ENCODE data around the gene ATXN7L1. TPM values are rescaled to one million over a fixed set of nuclear protein-coding genes. Genes with fewer than 3 reads are reported as not detected.
"Not testable (repeated sequence)": the region's sequence is repeated elsewhere in the genome, so short reads cannot be mapped to it uniquely, and the experiment has no call there.

ATXN7L1 gene
- total RNA-seq, 3 donors from 2014 or later (not counting 1 experiment from before 2014, with no cell fraction given), result 37.5 to 48.6 (median 47.9) TPM

GRCh38 chr7:105849122-105849855 is 27.1 kb downstream of the ATXN7L1 start:
- H3K27ac Mint-ChIP-seq, result peak overlapping the region; percentile 96 to 97
- peak; percentile 89 to 97 (median 94) for ATAC-seq
- peak; percentile 74 to 82 for DNase-seq
- peaks cover 58% of the 10 kb centered on the region for H3K4me1 ChIP-seq (ENCODE audit: control insufficient read depth, insufficient read depth, low read length)
- H3K27me3 ChIP-seq (ENCODE audit: control insufficient read depth, insufficient read depth, low read length), result no peaks in the 10 kb centered on the region
- no peaks in the 10 kb centered on the region for H3K36me3 ChIP-seq (ENCODE audit: control insufficient read depth, insufficient read depth, low read length)
- intact Hi-C loops (cut with micrococcal nuclease), result loop anchor here (1.0 kb wide), 3 partner anchors 27 to 89 kb away; partner anchors contain the start of gene ATXN7L1
- H3K36me3 Mint-ChIP-seq, result peaks cover 5% of the 10 kb centered on the region
- H3K27ac ChIP-seq (ENCODE audit: low read length), result peak overlapping the region; percentile 86
- WGBS (ENCODE audit: insufficient coverage), result 20% methylated on average over 6 of the region's 6 CpGs
- peaks cover 80 to 84% of the 10 kb centered on the region in 2 donors for H3K4me1 Mint-ChIP-seq
- H3K9me3 ChIP-seq (ENCODE audit: control insufficient read depth, insufficient read depth, low read length), result no peaks in the 10 kb centered on the region
- H3K9me3 Mint-ChIP-seq, result no peaks in the 10 kb centered on the region
- no peak overlapping the region for H3K4me3 ChIP-seq (ENCODE audit: low read length)
- H3K27me3 Mint-ChIP-seq (ENCODE audit: low read depth in 2 of 2), result no peaks in the 10 kb centered on the region
- no peak for TF ChIP-seq CTCF (IDR thresholded peaks at IDR 0.05)
- H3K4me3 Mint-ChIP-seq, result peak overlapping the region; percentile 88

- Mint-ChIP-seq H3K27ac (peak overlapping the region; percentile 96 to 97), H3K4me1 (peaks cover 69 to 70% of the 10 kb centered on the region in 2 donors), H3K4me3 (no peak overlapping the region), H3K9me3 (no peaks in the 10 kb centered on the region), H3K27me3 (ENCODE audit: low read depth in 2 of 2) (no peaks in the 10 kb centered on the region), H3K36me3 (peaks cover 11% of the 10 kb centered on the region)
- TF ChIP-seq CTCF (IDR thresholded peaks at IDR 0.05), result no peak
- ATAC-seq (no peak), DNase-seq (no peak)
- Histone ChIP-seq H3K27ac (ENCODE audit: low read length) (no peak overlapping the region), H3K4me1 (ENCODE audit: control insufficient read depth, insufficient read depth, low read length) (peaks cover 41% of the 10 kb centered on the region), H3K4me3 (ENCODE audit: low read length) (no peak overlapping the region), H3K36me3 (ENCODE audit: control insufficient read depth, insufficient read depth, low read length) (no peaks in the 10 kb centered on the region), H3K9me3 (ENCODE audit: control insufficient read depth, insufficient read depth, low read length) (no peaks in the 10 kb centered on the region), H3K27me3 (ENCODE audit: control insufficient read depth, insufficient read depth, low read length) (no peaks in the 10 kb centered on the region)
- intact Hi-C loops (cut with micrococcal nuclease), result no loop called here
- no CpG with 5 or more reads among the region's 1 CpG for WGBS (ENCODE audit: insufficient coverage)
Observed at GRCh38 chr7:105846404-105846803, 30.0 kb downstream of the ATXN7L1 start.

GRCh38 chr7:105844681-105845080 is 31.7 kb downstream of the ATXN7L1 start:
- H3K36me3 Mint-ChIP-seq, result peaks cover 11% of the 10 kb centered on the region
- H3K9me3 Mint-ChIP-seq; H3K4me3 Mint-ChIP-seq; H3K4me3 ChIP-seq (ENCODE audit: low read length); ATAC-seq; intact Hi-C loops (cut with micrococcal nuclease); H3K27me3 ChIP-seq (ENCODE audit: control insufficient read depth, insufficient read depth, low read length); H3K9me3 ChIP-seq (ENCODE audit: control insufficient read depth, insufficient read depth, low read length); H3K27ac ChIP-seq (ENCODE audit: low read length); H3K27me3 Mint-ChIP-seq (ENCODE audit: low read depth in 2 of 2); DNase-seq; H3K27ac Mint-ChIP-seq; H3K36me3 ChIP-seq (ENCODE audit: control insufficient read depth, insufficient read depth, low read length): not testable (repeated sequence)
- peaks cover 55 to 63% of the 10 kb centered on the region in 2 donors for H3K4me1 Mint-ChIP-seq
- H3K4me1 ChIP-seq (ENCODE audit: control insufficient read depth, insufficient read depth, low read length), result peaks cover 33% of the 10 kb centered on the region
- WGBS (ENCODE audit: insufficient coverage), result 94% methylated on average over 5 of the region's 5 CpGs

GRCh38 chr7:105841866-105842265 is 34.5 kb downstream of the ATXN7L1 start:
- H3K9me3 ChIP-seq (ENCODE audit: control insufficient read depth, insufficient read depth, low read length), result no peaks in the 10 kb centered on the region
- H3K27ac Mint-ChIP-seq, result no peak overlapping the region
- H3K4me1 Mint-ChIP-seq, result peaks cover 48 to 65% of the 10 kb centered on the region in 2 donors
- intact Hi-C loops (cut with micrococcal nuclease), result no loop called here
- H3K4me3 ChIP-seq (ENCODE audit: low read length), result no peak overlapping the region
- H3K9me3 Mint-ChIP-seq, result no peaks in the 10 kb centered on the region
- TF ChIP-seq CTCF (IDR thresholded peaks at IDR 0.05), result no peak
- H3K36me3 ChIP-seq (ENCODE audit: control insufficient read depth, insufficient read depth, low read length), result no peaks in the 10 kb centered on the region
- 92% methylated on average over 3 of the region's 3 CpGs for WGBS (ENCODE audit: insufficient coverage)
- no peak for ATAC-seq
- no peak overlapping the region for H3K4me3 Mint-ChIP-seq
- DNase-seq, result no peak
- no peaks in the 10 kb centered on the region for H3K27me3 ChIP-seq (ENCODE audit: control insufficient read depth, insufficient read depth, low read length)
- peaks cover 14% of the 10 kb centered on the region for H3K4me1 ChIP-seq (ENCODE audit: control insufficient read depth, insufficient read depth, low read length)
- H3K27me3 Mint-ChIP-seq (ENCODE audit: low read depth in 2 of 2), result no peaks in the 10 kb centered on the region
- H3K36me3 Mint-ChIP-seq, result peaks cover 11% of the 10 kb centered on the region
- no peak overlapping the region for H3K27ac ChIP-seq (ENCODE audit: low read length)

All from natural killer cell (primary cell).